AG09319 (cell line): Measurements from ENCODE around the gene AFG3L2.

Experiments
- DNase-seq: peaks from one replicate; pipeline ENCODE4 v3.0.0-alpha.2; 2010; ENCODE audit warnings: low read depth; ENCODE audit errors: extremely low read depth
- TF ChIP-seq, protein P1 (sequence below): IDR thresholded peaks from 2 replicates; pipeline ENCODE4 v1.5.1; 2011; ENCODE audit warnings: low read depth, mild to moderate bottlenecking, inconsistent platforms, low read length, moderate library complexity

AFG3L2 gene

DNA sequence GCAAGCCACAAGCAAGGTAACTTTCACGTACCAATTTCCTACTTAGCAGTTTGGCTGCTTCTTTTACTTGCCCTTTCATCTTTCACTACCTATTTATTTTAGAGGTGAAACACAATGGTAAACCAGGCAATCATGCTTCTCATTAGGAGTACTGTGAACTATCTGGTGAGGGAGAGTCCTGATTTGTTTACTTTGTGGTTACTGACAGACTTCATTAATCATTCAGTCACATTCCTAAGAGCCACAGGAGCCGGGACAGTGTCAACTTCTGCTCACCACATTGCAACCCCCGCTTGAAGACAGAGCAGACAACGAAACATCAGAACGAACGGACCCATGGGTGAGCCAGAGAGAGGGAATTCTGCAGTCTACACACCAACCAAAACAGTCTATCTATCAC is 40.1 kb downstream of the AFG3L2 start:
- TF ChIP-seq, protein P1, sequence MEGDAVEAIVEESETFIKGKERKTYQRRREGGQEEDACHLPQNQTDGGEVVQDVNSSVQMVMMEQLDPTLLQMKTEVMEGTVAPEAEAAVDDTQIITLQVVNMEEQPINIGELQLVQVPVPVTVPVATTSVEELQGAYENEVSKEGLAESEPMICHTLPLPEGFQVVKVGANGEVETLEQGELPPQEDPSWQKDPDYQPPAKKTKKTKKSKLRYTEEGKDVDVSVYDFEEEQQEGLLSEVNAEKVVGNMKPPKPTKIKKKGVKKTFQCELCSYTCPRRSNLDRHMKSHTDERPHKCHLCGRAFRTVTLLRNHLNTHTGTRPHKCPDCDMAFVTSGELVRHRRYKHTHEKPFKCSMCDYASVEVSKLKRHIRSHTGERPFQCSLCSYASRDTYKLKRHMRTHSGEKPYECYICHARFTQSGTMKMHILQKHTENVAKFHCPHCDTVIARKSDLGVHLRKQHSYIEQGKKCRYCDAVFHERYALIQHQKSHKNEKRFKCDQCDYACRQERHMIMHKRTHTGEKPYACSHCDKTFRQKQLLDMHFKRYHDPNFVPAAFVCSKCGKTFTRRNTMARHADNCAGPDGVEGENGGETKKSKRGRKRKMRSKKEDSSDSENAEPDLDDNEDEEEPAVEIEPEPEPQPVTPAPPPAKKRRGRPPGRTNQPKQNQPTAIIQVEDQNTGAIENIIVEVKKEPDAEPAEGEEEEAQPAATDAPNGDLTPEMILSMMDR: no peak

DNA sequence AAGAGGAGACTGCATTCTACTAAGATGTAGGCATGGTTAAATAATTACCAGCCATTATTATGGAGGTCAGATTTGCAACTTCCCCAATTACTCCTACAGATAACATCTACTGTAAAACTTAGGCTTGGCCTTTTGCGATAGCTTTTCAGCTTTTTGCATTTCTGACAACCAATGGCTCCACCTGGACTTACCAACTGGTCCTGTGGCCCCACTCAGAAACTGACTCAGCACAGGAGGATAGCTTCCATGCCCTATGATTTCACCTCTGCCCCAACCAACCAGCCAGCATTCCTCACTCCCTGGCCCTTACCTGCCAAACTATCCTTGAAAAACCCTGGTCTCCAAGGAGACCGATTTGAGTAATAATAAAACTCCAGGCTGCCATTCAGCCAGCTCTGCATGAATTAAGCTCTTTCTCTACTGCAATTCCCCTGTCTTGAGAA is 40.8 kb downstream of the AFG3L2 start:
- TF ChIP-seq, protein P1: no peak
- DNase-seq: no peak

More for the DNA sequence above, 40.1 kb downstream of the AFG3L2 start:
- peak; percentile 34 for DNase-seq

DNA sequence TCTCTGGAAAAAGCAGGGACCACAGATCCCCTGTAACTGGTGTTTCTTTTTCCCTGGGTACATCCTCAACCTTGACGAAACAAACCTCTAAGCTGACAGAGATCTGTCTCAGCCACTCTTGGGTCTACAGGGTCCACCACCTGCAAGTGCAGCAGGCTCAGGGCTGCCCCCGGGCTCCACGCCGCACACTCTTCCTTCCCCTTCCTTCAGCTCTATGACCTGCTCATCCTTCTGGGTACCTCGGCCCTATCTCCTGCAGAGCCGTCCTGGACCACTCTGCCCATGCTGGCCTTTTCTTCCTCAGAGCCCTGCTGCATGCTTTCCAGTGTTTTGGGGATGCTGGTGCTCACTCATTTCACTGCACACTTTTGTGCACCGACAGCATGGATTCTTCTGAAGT is 41.5 kb downstream of the AFG3L2 start:
- no peak for DNase-seq
- TF ChIP-seq, protein P1: no peak

DNA sequence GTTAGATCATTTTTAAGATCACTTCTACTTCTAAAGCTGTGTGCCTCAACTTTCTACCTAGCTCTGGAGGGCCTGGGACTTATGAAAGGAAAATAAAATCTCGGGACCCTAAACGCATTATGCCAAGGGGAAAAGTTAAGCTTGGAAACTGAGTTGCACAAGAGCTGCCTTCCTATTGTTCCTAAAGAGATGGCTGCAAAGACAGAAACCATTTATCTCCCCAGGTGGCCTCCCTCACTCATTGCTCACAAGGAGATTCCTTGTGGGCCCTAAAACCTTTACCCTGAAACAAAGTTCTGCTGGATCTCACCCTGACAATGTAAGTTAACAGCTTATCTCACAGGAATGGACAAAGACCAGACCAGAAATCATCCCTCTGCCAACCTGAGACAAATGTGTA is 42.2 kb downstream of the AFG3L2 start:
- no peak for DNase-seq
- TF ChIP-seq, protein P1: no peak

DNA sequence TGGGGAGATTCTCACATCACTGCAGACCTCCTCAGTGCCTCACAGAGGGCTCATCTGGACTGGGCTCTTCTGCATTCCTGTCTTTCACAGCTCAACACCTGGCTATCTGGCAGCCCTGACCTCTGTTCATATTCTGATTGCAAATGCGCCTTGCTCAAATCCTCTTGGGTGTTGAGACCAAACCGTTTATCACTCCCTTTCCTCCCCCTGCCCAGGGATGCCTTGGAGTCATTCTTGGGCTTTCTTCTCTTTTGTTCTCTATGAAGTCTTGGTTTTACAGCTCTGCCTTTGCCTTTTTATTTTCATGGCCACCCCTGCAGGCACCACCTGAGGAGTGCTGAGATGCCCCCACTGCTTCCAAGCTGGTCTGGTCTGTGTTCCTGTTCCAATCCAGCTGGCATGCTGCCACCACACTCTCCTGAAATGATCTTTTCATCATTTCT is 42.6 kb downstream of the AFG3L2 start:
- DNase-seq: no peak
- TF ChIP-seq, protein P1: no peak

DNA sequence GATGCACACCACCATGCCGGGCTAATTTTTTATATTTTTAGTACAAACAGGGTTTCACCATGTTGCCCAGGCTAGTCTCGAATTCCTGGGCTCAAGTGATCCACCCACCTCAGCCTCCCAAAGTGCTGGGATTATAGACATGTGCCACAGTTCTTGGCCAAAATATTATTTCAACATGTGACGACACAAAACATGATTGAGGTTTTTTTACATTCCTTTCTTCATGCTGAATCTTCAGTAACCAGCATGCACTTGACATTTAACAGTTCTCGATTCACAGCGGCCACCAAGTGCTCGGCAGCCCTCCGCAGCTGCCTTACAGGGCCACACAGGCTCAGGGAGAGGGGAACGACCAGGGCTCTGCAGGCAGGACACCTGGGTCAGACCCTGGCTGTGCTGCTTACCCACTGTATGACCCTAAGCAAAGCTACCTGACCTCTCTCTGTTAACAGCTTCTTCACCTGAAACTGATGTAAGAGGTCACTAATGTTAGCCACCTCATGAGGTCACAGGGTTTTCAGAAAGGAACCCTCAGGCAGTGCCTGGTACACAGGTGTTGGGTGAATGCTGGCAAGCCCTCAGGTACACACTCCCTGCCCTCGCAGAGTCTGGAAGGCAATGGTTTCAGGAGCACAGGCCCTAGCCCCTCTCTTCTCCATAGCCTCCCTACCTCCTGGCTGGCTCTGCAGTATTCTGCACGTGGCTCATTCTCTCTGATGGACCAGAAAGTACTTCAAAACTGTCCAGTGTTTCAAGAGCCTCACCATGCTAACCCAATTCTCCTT is 43.3 kb downstream of the AFG3L2 start:
- TF ChIP-seq, protein P1: no peak
- DNase-seq: no peak

DNA sequence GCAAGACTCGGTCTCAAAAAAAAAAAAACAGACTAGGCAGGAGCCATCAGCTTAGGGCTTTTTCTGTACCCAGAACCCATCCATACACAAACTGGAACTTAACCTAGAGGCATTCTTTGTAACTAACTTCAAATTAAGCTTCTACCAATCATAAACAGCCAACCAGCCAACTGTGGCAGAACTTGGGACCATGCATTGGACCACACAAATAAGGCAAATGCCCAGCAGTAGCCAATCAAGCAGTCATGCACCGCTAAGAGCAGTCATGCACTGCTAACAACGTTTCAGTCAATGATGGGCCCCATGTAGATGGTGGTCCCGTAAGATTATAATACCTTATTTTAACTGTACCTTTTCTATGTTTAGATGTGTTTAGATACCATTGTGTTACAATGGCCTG is 46.3 kb downstream of the AFG3L2 start:
- no peak for DNase-seq
- TF ChIP-seq, protein P1: no peak
